HCT116 (cell line): Measurements from ENCODE around the gene TMEM109. TPM values are rescaled to one million over a fixed set of nuclear protein-coding genes. Genes with fewer than 3 reads are reported as not detected.

Source experiments
- ATAC-seq: fragments of 200-7000 bp; cut with Tn5 transposase; 2 replicates; pipeline ENCODE4 v1.9.1; 2020; ENCODE audit warnings: mild to moderate bottlenecking, moderate library complexity
- BruUV-seq: library from RNA; stranded (reverse); fragments of 400-500 nt; replicated peaks from 2 replicates; lab custom pipeline; 2021; lab: Mats Ljungman, UMichigan
- CTCF ChIA-PET: fragments of 300-600 bp; sonication (Branson Sonifier 250); formaldehyde crosslinking; loops from one replicate; lab custom pipeline; 2021; ENCODE audit warnings: antibody characterized with exemption; lab: Charles Lee
- POLR2A ChIA-PET: fragments of 300-600, 350-600 bp; sonication (Branson Sonifier 250); formaldehyde crosslinking; loops from one replicate; lab custom pipeline; 2021; ENCODE audit warnings: antibody characterized with exemption; lab: Charles Lee
- RAD21 ChIA-PET, 2 experiments: fragments of 300-600 bp; sonication (Branson Sonifier 250); formaldehyde crosslinking; loops; one replicate each; lab custom pipeline; 2023; ENCODE audit warnings: low total read pairs in 2 of 2; ENCODE audit not compliant: uncharacterized antibody in 2 of 2, unreplicated experiment in 2 of 2, low non-redundant PET in 1 of 2; lab: Charles Lee
- DNase-seq: peaks from one replicate; pipeline ENCODE4 v3.0.0-alpha.2; 2010; ENCODE audit warnings: low read depth, low spot score
- H2AFZ ChIP-seq: fragments of 200-600 bp; shearing (Covaris generic), sonication (generic); 2 replicates; pipeline ENCODE4 v1.6.1; 2017; ENCODE audit warnings: low read depth, mixed run types, mixed read lengths, antibody characterized with exemption, low read length; ENCODE audit not compliant: poor library complexity, severe bottlenecking
- H3K27ac ChIP-seq: 2 replicates; pipeline ENCODE4 v1.5.1; 2012; ENCODE audit warnings: low read depth, low read length
- H3K27me3 ChIP-seq: fragments of 200-600 bp; sonication (generic); 2 replicates; pipeline ENCODE4 v1.6.1; 2016; ENCODE audit warnings: mixed run types, low read length, mixed read lengths; ENCODE audit not compliant: insufficient read depth
- H3K36me3 ChIP-seq, 2 experiments: fragments of 200-500 bp in 1 of 2; fragments of 200-600 bp in 1 of 2; sonication (Bioruptor generic) in 1 of 2; sonication (generic) in 1 of 2; 2 replicates each; pipeline versions ENCODE4 v1.5.1 to v1.6.1; 2014 to 2016; ENCODE audit warnings: low read length in 2 of 2, inconsistent platforms in 1 of 2, mixed read lengths in 1 of 2, mixed run types in 1 of 2; ENCODE audit not compliant: insufficient read depth in 2 of 2, control insufficient read depth in 1 of 2
- H3K4me1 ChIP-seq, 2 experiments: fragments of 200-600 bp in 1 of 2; sonication (generic) in 1 of 2; 2 replicates each; pipeline versions ENCODE4 v1.5.1 to v1.6.1; 2012 to 2017; ENCODE audit warnings: low read length in 2 of 2, inconsistent platforms in 1 of 2, mild to moderate bottlenecking in 1 of 2, mixed read lengths in 1 of 2, mixed run types in 1 of 2, moderate library complexity in 1 of 2; ENCODE audit not compliant: insufficient read depth in 2 of 2, control insufficient read depth in 1 of 2
- H3K4me2 ChIP-seq: fragments of 200-600 bp; sonication (generic); 2 replicates; pipeline ENCODE4 v1.6.1; 2017; ENCODE audit warnings: mixed run types, low read length, mixed read lengths
- H3K4me3 ChIP-seq, 2 experiments: fragments of 200-600 bp in 1 of 2; sonication (generic) in 1 of 2; replicated peaks in 1 of 2; 2 replicates each; pipeline ENCODE4 v1.5.1; 2011 to 2016; ENCODE audit warnings: low read length in 2 of 2, control low read depth in 1 of 2, low read depth in 1 of 2, mild to moderate bottlenecking in 1 of 2, mixed read lengths in 1 of 2, mixed run types in 1 of 2
- H3K79me2 ChIP-seq: fragments of 200-600 bp; sonication (generic); 2 replicates; pipeline ENCODE4 v1.6.1; 2017; ENCODE audit warnings: mild to moderate bottlenecking, mixed run types, low read length, moderate library complexity, mixed read lengths; ENCODE audit not compliant: insufficient read depth
- H3K9ac ChIP-seq: fragments of 200-600 bp; sonication (generic); 2 replicates; pipeline ENCODE4 v1.6.1; 2016; ENCODE audit warnings: low read length, mixed read lengths
- H3K9me2 ChIP-seq: fragments of 200-600 bp; sonication (generic), shearing (Covaris generic); 2 replicates; pipeline ENCODE4 v1.6.1; 2017; ENCODE audit warnings: mixed run types, mild to moderate bottlenecking, moderate library complexity; ENCODE audit not compliant: insufficient read depth
- H3K9me3 ChIP-seq, 2 experiments: fragments of 200-500 bp in 1 of 2; fragments of 200-600 bp in 1 of 2; sonication (Bioruptor generic) in 1 of 2; sonication (generic) in 1 of 2; 2 replicates each; pipeline ENCODE4 v1.6.1; 2014 to 2017; ENCODE audit warnings: low read length in 2 of 2, mixed read lengths in 2 of 2, inconsistent platforms in 1 of 2, low read depth in 1 of 2, mild to moderate bottlenecking in 1 of 2, mixed run types in 1 of 2, moderate library complexity in 1 of 2; ENCODE audit not compliant: control insufficient read depth in 1 of 2, insufficient read depth in 1 of 2
- H4K20me1 ChIP-seq: fragments of 200-600 bp; sonication (generic), shearing (Covaris generic); 2 replicates; pipeline ENCODE4 v1.6.1; 2017; ENCODE audit warnings: mixed run types, mild to moderate bottlenecking, moderate library complexity; ENCODE audit not compliant: insufficient read depth
- CBX3 ChIP-seq: IDR thresholded peaks from 2 replicates; pipeline ENCODE4 v1.6.1; 2012; ENCODE audit warnings: low read depth
- CEBPB ChIP-seq: IDR thresholded peaks from 2 replicates; pipeline ENCODE4 v1.6.1; 2012; ENCODE audit warnings: low read depth
- ELF1 ChIP-seq: IDR thresholded peaks from 2 replicates; pipeline ENCODE4 v1.6.1; 2012; ENCODE audit warnings: low read depth, borderline replicate concordance
- JUND ChIP-seq: IDR thresholded peaks from 2 replicates; pipeline ENCODE4 v1.6.1; 2012
- MAX ChIP-seq: IDR thresholded peaks from 2 replicates; pipeline ENCODE4 v1.6.1; 2012
- RAD21 ChIP-seq: IDR thresholded peaks from 2 replicates; pipeline ENCODE4 v1.6.1; 2012; ENCODE audit warnings: low read depth, mild to moderate bottlenecking
- REST ChIP-seq: IDR thresholded peaks from 2 replicates; pipeline ENCODE4 v1.6.1; 2012; ENCODE audit warnings: low read depth
- SRF ChIP-seq: IDR thresholded peaks from 2 replicates; pipeline ENCODE4 v1.6.1; 2012; ENCODE audit warnings: low read depth
- TCF7L2 ChIP-seq: IDR thresholded peaks from 2 replicates; pipeline ENCODE4 v1.7.0; 2011; ENCODE audit warnings: borderline replicate concordance, inconsistent platforms; ENCODE audit not compliant: insufficient read depth, insufficient read length; ENCODE audit errors: extremely low read depth
- ZBTB33 ChIP-seq: IDR thresholded peaks from 2 replicates; pipeline ENCODE4 v1.6.1; 2011; ENCODE audit warnings: mild to moderate bottlenecking, low read length, moderate library complexity; ENCODE audit not compliant: insufficient replicate concordance; ENCODE audit errors: extremely low read depth
- ZNF274 ChIP-seq: fragments of 200-500 bp; sonication (Bioruptor generic); IDR thresholded peaks from 2 replicates; pipeline ENCODE4 v1.6.1; 2014; ENCODE audit warnings: mild to moderate bottlenecking, low read depth, low read length, inconsistent platforms
- intact Hi-C: fragments of 100-400 bp; cut with micrococcal nuclease; formaldehyde crosslinking; loops from 2 replicates; pipeline ENCODE4 v1.10.0; 2022
- total RNA-seq: library from RNA; stranded (reverse); gene quantifications from one replicate; pipeline ENCODE4 v1.2.1, GENCODE V29; 2021; ENCODE audit not compliant: unreplicated experiment

The TMEM109 gene
- total RNA-seq, 1 experiment from 2014 or later = 44.4 TPM

- Histone ChIP-seq H3K9me3 (no peaks in the 10 kb centered on the region), H3K9me2 (no peaks in the 10 kb centered on the region), H3K36me3 (peaks cover 19 to 24% of the 10 kb centered on the region in 2 experiments; a peak in 3 of 4 replicates), H3K4me1 (peaks cover 25 to 39% of the 10 kb centered on the region in 2 experiments), H3K4me3 (0 out of 4 replicates have a peak overlapping the region, but pooled peaks of 1 of the 2 experiments have one; percentile 75), H3K27ac (peak overlapping the region; percentile 16; the same call in 1 of the 2 replicates), H3K27me3 (no peaks in the 10 kb centered on the region), H3K4me2 (peak overlapping the region; percentile 92), H3K79me2 (peaks cover 16% of the 10 kb centered on the region), H4K20me1 (no peaks in the 10 kb centered on the region; the same call in 1 of the 2 replicates), H2AFZ (no peak overlapping the region), H3K9ac (peak overlapping the region; percentile 77; the same call in 1 of the 2 replicates)
- DNase-seq (no peak), ATAC-seq (no peak)
- no peak for TF ChIP-seq SRF
- no peak for TF ChIP-seq MAX
- no peak for TF ChIP-seq TCF7L2
- TF ChIP-seq JUND = no peak
- no peak for TF ChIP-seq REST
- TF ChIP-seq ZBTB33 = no peak
- TF ChIP-seq RAD21 = no peak
- no peak for TF ChIP-seq CBX3
- TF ChIP-seq ELF1 = no peak
- TF ChIP-seq CEBPB = no peak
- TF ChIP-seq ZNF274 = no peak
- ChIA-PET CTCF (interaction anchor here (1.5 kb wide), 1 partner anchor 24 kb away, joined by 5 read pairs; no protein-coding TSS in a partner anchor), POLR2A (interaction anchor here (0.8 to 1.3 kb wide), 2 partner anchors 10 to 92 kb away, joined by 3 read pairs; partner anchors contain the start of gene TMEM109), RAD21 (no interaction called here)
- intact Hi-C loops = no loop called here
- BruUV-seq = no TSS peak
These were observed 9.4 kb downstream of the TMEM109 start for GRCh38 chr11:60923326-60923725.
